Stimulated activated CD8-positive, alpha-beta memory T cell treated with anti-CD3 and anti-CD28 coated beads, Interleukin-12 subunit alpha, Interleukin-12 subunit beta, amount 100 ng/mL, for 24 hours (primary cell): ENCODE data around the gene MAPK7.

Experiments used
- DNase-seq: peaks from one replicate; pipeline ENCODE4 v3.0.0-alpha.2; 2020; ENCODE audit errors: extremely low read depth

The MAPK7 gene

GRCh38 chr17:19421219-19421618, 42.9 kb downstream of the MAPK7 start:
- DNase-seq = no peak

DNA sequence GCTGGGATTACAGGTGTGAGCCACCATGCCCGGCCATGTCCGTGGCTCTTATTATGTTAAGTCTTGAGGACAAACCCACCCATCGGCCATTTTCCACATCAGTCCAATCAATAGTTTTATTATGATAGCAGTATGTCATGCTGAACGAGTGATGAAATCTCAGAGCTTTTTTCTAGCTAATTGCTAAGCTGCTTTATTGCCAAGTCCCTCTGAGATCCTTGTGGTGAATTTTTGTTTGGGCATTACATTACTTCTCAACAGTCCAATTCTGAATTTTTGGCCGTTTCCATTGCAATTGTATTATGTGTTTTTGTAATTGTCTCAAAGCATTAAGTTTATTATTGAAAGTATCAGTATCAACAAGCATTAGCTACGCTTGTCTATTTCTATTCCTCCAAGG, 43.6 kb downstream of the MAPK7 start:
- DNase-seq = no peak

DNA sequence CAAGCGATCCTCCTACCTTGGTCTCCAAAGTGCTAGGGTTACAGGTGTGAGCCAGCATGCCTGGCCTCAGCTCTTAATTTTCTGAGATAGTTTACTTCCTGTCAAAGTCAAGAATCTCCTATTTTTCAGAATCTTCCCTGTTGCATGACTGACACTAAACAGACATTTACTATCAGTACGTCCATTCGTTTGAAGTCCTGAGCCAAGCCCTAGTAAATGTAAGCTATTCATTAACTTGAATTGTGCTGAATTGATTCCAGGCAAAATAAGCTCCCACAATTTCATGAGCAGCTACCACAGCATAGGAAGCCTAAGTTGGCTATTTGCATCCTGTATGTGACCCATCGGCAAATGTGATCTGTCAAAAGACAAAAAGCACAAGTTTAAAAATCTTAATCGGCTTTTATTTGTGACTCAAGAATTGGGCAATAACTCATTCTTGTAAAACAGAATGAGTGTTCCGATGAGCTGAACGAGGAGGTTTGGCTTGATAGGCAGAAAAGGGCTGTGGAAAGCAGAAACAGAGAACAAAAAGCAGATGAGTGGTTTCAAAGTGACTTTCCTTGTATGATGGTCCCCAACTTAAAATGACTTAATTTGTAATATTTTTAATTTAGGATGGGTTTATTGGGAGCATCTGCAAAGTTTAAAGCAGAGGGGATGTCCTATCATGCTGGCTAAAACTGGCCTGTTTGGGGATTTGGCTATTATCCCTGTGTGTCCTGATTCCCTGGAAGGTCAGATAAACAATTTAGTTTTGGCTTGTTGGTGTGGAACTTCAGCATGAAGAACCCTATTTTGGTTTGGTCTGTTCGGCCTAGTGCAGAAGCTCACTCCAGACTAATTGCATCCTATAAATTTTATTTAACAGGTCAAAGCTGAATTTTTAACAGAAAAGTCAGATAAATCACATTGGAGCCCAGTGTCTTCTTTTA, 46.9 kb downstream of the MAPK7 start:
- DNase-seq = no peak

- no peak for DNase-seq
Observed at GRCh38 chr17:19426631-19427030, 48.3 kb downstream of the MAPK7 start.

GRCh38 chr17:19431691-19432090, 53.4 kb downstream of the MAPK7 start:
- no peak for DNase-seq
